GM21717 (cell line): Measurements from ENCODE around the gene WNT5B.
"Not testable (repeated sequence)": the region's sequence is repeated elsewhere in the genome, so short reads cannot be mapped to it uniquely, and the experiment has no call there.

ENCODE experiments used
- ATAC-seq: cut with Tn5 transposase; IDR thresholded peaks from one replicate; pipeline ENCODE4 v1.9.1; 2021; ENCODE audit warnings: mild to moderate bottlenecking, moderate library complexity; ENCODE audit not compliant: unreplicated experiment

The WNT5B gene

DNA sequence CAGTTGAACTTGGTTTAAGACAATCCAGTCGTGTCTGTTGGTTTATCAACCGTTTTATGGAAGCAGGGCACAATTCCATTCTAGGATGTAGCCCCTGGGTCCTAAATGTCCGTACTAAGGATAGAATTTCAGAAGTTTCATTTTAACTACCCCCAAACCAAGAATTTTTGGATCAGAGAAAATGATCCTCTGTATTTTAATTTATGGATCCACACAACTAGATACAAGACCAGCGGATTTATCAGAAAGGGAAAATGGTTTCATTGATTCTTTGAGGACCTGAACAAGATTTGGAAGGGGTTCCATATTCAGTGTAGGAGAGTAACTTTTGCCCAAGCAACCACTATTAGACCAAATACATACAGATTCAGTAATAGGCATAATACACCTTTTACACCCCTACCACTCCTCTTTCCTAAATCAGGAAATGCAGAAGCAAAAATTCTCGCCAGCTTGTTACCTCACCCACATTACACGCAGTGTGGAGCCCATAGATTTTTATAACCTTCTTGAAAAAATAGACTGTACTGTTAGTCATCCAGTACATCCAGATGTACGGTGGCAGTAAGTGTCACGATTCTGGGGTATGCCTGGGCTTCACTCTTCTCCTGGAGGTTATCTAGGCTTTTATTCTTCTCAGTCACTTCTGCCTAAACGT is 33.2 kb upstream of the WNT5B start:
- ATAC-seq, result no peak

DNA sequence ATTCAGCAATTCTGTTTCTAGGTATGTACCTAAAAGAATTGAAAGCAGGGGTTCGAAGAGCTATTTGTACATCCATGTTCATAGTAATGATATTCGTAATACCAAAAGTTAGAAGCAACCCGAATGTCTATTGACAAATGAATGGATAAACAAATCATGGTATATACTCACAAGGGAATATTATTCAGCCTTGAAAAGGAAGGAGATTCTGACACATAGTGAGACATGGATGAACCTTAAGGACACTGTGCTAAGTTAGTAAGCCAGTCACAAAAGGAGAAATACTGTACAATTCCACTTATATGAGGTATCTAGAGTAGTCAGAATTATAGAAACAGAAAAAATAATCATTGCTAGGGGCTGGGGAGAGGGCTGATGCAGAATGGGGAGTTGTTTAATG is 30.3 kb upstream of the WNT5B start:
- no peak for ATAC-seq

DNA sequence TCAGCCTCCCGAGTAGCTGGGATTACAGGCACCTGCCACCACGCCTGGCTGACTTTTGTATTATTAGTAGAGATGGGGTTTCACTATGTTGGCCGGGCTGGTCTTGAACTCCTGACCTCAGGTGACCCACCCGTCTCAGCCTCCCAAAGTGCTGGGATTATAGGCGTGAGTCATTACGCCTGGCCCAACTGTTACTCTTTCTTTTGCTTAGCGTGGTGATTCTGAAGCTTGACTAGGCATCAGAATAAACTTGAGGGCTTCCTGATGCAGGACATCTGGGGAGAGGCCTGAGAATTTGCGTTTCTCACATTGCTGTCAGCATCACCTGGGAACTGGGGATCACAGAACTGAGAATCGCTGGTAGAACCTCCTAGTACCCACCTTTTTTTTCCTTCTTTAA is 26.3 kb upstream of the WNT5B start:
- ATAC-seq, result not testable (repeated sequence)

DNA sequence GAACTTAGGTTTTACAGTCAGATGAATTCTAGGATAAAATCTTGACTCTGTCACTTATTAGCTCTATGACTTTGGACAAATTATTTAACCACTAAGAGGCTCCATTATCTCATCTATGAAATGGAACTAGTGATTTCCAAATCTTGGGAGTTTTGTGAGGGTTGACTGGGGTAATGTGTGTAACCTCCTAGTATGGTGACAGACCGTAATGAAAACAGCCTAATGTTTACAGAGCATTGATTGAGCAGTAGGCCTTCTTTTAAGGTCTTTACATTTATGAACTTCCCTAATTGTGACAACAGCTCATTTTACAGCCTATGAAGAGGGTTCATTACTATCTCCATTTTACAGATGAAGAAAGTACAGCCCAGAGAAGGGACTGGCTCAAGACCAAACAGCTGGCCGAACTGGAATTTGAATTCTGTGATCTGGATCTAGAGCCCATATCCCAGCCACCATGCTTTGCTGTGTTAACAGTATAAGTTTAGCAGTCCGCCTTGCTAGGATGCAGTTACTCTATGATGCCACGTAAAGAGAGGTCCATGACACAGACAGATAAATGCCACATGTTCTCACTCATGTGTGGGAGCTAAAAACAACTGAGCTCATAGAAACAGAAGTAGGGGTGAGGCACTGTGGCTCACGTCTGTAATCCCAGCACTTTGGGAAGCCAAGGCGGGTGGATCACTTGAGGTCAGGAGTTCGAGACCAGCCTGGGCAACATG is 25.6 kb upstream of the WNT5B start:
- ATAC-seq, result no peak

DNA sequence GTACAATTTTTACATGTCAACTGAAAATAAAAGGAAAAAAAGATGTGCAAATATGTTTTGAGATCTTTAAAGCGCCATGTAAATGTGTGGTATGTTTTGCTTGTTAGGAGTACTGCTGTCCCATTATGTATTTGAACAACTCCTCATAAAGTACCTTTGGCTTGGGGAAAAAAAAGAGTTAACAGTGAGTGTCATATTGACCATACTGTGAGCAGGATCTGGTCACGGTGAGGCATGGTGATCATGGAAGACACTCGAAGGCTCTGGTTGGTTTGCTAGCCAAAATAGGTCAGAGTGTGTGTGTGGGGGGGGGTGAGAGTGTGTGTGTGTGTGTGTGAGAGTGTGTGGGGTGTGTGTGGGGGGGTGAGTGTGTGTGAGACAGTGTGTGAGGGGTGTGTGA is 24.6 kb upstream of the WNT5B start:
- no peak for ATAC-seq

DNA sequence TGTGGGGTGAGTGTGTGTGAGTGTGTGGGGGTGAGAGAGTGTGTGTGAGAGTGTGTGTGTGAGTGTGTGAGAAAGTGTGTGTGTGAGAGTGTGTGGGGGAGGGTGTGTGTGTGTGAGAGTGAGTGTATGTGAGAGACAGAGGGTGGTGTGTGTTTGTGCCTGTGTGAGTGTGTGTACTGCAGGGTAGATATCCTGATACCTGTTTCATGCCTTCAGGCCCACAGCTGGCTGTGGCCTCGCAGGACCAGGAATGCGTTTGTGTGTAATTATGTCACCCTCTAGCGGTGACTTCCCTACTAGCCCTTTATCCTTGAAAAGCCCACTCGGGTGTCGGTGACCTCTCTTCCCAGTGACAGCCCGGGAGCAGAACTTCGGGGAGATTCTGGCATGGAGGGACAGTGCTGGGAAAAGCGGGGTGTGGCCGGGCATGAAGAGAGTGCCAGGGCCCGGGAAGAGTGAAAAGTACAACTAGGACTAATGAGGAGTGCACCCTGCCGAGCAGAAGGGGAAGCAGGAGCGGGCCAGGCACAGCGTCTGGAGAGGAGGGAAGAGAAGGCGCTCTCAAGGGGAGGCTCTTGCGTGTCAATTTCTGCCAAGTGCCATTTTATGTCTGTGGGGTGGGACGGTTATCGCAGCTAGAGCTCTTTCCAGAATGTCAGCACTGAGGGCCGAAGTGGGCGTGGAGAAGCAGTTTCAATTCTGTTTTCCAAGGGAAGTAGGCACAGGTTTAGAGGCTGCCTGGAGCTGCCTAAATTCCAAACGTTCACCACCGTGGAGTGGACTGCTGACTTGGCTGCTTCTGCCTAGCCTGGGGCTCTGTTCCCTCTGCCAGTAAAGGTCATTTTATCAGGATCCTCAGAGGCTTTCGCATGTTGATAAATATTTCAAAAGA is 23.7 kb upstream of the WNT5B start:
- peak; percentile 38 for ATAC-seq

DNA sequence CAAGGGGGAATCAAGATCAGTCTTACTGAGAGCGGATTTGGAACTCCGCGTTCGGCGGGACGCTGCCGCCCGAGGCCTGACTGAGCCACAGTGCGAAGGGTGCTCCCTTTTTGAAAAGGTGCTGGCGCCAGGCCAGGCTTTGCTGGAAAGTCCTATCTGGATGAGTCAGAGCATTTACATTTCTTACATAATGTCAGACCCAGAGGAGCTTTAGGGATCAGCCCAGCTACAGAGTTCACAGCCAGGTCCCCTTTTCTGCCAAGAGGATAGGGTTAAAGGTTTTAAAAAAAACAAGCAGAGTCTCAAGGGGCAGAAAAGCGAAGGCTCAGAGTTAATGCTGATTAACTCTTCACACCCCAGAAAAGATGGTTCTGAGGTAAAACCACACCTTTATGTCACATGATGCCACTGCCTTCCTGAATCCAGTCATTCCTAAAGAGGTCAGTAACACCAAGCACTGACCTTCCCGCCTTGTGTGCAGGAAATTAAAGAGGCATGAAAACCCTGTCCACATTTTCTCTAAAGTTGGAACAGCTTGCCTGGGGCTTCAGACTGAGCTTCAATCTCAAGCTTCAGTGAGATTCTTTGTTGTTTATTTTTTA is 22.9 kb upstream of the WNT5B start:
- ATAC-seq, result peak; percentile 64

DNA sequence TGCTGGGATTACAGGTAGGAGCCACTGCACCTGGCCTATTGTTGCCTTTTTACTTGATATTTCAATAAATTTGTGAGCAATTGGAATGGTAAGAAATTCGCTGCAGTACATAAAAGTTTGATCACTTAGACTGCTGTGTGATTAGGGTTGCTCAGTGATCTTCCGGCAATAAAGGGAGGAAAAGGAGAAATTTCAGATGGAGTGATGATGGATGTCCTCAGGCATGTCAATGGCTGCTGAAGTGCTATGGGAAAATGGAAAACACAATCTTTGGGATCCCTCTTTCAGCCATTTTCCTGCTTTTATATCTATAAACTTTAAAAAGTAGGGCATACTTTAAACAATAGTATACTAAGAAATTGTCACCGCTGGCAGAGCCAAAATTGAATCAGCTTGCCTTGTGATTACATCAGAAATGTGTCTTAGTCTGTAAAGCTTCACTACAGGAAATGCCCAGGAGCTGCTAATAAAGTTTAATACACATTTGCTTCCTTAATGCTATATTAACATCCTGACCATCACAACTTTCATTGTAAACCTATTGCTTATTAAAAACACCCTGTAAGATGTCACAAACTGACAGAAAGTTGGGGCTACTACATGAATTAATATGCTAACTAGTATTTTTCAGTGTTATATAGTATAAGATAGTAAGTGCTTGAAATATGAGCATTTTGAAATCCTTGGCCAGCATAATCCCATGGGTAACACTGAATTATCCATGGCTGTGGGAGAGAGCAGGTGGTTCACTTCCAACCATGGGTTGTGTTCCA is 20.9 kb upstream of the WNT5B start:
- ATAC-seq, result no peak

DNA sequence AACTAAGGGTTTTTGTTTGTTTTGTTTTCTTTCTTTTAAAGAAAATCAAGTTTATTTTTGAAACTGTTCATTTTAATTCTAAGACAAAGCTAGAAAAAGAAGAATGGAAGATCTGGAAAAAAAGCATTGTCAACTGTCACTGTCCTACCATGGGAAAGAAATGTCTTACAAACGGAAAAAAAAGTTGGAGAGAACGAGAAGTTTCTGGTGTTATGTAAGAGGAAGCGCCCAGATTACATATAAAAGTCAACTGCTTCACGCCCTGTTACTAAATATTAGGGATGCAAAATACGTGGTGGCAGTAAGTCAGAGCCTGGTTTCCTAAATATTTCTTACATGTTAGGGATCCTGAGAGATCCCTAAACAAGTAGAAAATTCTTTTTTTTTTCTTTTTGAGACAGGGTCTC is 20.3 kb upstream of the WNT5B start:
- ATAC-seq, result no peak

DNA sequence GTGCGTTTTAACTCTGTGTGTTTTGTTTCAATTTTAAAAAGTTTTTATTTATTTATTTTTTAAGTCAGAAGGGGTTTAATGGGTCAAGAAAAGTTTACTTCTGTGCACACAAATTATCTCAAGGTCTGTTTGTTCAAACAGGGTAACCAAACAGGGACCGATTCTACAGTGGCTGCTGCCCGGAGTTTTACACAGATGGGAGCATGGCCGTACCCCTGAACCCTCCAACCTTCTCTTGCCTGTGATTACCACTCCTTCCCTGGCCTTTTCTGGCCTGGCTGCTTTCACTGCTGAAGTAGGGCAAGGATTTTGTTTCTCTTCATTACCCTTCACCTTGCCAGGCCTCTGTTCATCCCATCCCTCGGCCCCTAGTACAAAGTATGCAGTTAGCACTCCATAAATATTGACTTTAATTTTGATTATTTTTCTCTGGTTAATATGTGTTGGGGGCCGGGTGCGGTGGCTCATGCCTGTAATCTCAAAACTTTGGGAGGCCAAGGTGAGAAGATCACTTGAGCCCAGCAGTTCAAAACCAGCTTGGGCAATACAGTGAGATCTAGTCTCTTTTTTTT is 18.9 kb upstream of the WNT5B start:
- ATAC-seq, result no peak

DNA sequence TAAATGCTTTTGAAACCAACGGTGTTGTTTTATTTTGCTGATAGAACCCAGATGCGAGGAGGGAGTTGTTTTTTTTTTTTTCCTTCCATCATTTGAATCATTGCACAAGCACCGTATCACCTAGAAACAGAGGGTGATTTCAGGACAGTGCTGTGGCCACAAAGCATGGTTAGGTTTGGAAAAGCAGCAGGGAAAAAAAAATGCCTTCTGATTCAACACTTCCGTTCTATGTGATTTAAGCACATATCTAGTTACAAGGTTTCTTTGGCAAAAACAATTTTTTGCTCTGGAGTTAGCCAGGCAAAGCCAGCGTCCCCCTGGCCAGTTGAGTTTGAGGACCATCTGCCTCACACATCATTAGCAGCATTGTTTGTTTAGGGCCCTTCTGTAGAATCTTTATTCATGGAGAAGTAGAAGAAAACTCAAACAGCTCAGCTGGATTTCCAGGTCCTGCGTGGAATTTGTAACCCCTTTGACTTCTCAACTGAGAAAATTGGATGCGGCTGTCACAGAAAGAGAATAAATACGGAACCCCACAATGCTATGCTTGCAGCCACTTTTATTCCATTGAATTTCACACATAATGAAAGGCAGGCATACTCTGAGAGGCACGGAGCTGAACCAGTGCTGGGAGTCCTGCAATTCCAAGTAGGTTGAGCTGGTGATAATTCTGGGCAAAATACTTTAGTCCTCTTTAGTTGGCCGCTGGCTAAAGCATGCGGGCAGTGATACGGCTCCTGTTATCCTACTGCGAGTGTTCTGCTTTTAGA is 17.0 kb upstream of the WNT5B start:
- ATAC-seq, result no peak

DNA sequence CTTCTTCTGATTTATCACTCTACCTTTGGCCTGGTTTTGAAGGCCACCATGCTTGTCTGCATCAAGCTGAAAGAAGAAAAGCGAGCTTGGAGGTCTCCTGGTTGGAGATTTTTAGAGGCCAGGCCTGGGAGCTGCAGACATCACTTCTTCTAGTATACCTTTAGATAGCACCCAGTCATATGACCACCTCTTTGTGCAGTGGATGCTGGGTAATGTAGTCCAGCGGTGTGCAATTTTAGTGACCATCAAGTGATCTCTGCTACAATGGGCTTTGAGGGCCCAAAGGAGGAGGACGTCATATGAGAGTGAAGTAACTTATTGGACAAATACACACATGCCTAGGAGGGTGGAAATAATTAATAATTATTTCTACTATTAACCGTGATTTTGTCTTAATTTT is 15.2 kb upstream of the WNT5B start:
- no peak for ATAC-seq

DNA sequence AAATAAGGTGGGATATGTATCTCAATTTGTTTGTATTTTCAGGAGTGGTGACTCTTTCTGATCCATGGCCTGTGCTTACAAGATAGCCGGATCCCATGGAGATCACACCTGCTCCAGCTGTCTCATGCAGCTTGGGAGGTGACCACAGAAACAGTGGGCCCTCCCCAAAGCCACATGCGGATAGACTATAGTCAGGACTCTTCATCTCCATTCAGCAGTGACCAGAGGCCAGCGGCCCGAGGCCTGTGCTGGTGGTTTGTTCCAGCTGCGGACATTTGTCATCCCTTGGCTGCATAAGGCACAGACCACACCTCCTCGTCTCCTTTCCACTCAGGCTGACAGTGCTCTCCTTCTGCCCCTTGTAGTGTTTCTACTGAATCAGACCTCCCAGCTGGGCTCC is 14.7 kb upstream of the WNT5B start:
- no peak for ATAC-seq

DNA sequence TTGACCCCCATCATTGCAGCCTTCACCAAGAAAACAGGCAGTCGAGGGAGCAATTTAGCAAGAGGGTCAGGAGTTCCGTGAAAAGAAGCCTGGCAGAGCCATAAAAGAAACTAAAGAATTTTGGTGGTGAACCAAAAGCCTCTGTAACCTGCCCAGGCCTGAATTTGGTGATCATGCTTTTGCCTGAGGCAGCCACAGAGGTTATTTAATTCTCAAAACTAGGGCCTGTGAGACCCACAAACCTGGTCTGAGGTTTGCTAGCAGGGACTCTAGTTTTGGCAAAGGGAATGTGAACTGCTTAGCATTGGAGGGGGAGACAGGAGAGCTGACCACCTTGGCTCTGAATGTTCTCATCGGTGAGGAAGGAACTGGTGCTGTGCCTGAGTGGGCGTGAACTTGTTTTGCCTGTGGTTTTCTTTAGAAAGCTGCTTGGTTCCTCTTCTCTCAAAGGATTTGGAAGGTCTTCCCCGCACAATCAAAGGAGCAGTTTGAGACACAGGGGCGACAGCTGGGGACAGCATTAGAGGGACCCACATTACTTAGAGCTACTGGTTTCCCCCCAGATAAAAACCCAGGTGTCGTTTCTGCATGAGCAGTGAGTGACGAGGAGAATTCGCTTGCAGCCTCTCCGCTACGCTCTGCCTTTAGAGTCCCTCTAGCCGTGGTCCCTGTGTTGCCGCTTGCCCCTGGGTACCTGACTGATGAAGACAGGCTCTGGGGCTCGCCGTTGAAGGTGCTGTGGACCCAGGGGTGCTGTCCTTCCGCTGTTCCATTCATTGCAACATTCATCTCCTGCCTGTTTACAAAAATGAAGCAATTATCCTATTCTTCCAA is 12.6 kb upstream of the WNT5B start:
- ATAC-seq, result no peak

DNA sequence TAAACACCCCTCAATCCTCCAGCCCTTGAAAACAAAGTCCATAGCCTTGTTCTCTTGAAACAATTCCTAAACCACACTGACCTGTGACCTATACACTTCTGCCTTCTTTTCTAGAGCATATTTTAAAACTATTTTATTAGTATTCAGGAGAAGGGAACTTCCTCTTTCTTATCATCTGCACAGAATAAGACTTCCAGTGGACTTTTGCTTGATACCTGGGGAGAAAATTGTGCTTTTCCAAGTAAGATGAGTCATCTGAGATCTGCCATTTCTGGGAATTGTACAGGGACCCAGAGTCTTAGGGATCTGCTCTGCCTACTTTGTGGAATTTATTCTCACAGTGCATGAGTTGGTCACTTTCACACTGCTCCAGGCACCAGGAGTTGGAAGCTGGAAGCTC is 10.5 kb upstream of the WNT5B start:
- no peak for ATAC-seq

DNA sequence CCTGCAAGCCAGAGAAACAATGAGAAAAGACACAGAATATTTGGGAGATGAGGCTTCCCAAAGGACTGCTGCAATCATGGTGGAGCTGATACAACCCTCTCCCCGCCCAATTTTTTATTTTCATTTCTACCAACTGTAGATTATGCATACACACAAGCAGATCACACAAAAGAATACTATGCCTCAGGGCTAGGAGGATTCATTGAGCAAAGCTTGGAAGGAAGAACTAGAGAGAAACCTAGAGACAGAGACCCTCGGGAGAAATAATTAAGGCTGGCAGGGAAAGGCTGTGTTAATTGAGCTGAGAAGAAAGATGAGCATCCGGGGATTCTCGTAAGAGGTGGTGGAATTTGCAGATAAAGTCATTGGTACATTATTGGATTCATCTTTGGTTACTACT is 9.9 kb upstream of the WNT5B start:
- ATAC-seq, result no peak

DNA sequence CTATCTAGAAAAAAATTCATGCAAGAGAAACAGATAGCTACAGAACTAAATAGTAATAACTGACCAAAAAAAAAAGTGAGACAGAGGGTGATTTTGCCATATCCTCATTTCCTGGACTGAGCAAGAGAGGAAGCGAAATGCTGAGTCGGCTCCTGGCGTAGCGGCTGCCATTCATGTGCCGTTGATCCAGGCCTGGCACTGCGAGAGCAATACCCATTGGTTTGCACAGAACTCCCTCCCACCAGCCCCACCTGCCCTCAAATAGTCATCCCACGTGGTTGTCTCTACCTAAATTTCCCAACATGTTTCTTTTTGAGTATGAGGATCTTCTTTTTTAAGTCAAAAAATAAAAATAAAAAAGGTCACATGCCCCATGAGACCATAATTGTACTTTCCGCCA is 9.4 kb upstream of the WNT5B start:
- ATAC-seq, result peak; percentile 48

DNA sequence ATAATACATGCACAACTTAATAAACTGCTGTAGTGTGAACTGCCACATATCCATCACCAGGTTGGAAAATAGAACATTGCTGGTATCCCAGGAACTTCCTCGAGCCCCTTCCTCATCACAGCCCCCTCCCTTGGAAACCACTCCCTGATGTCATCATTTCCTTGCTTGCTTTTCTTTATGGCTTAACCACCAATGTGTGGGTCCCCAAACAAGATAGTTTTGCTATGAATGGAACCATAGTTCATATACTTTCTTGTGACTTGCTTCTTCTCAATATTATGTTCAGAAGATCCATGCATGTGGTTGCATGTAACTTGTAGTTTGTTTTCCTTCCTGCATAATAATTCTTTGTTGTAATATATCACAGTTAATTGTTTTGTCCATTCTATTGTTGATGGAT is 8.9 kb upstream of the WNT5B start:
- no peak for ATAC-seq

DNA sequence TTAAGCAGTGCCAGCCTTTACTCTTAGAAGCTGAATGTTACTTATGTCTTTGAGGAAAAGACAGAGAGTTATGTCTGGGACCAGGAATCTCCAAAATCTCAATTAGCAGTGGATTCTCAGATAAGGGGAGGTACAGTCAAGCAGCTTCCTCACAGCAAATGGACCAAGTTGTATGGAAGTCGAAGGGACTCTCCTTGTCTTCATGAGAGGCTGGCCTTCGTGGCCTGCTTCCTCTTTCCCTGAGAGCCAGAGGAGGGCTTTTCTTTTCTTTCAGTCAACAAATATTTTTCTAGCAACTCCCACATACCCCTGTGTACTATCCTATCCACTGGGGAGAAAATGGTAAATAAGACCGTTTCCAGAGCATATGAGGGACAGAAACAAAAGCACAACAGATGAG is 6.6 kb upstream of the WNT5B start:
- no peak for ATAC-seq
